ENCODE results near the gene AFAP1L1.
"Not testable (repeated sequence)": the region's sequence is repeated elsewhere in the genome, so short reads cannot be mapped to it uniquely, and the experiment has no call there.

Gene AFAP1L1

DNA sequence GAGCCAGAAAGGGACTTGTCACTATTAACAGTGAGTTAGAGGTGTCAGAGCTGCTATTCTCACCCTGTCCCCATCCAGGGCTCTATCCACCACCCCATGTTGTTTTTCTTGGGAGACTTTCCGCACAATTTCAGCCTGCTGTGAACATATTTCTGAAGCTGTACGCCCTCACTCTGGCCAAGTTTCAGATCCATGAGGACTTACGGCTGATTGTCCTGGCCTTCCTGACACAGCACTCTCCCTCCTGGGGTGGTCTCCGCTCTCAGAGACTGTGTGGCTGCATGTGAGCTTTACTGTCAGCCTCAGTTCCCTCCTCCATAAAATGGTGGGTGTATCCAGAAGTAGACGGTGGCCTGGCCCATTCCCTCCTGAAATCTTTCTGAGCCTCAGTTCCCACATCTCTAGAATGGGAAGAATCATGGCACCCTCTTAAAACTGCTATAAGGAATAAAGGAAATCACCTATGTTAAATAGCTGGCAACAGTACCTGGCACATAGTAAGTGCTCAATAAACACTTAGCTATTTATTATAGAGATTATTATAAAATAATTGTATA, 108.2 kb downstream of the AFAP1L1 start:
- no peak overlapping the region for H3K4me3 ChIP-seq (ENCODE audit: low read length)
- TF ChIP-seq ZNF274 (IDR thresholded peaks at IDR 0.05; ENCODE audit: low read depth, low read length) = no peak

DNA sequence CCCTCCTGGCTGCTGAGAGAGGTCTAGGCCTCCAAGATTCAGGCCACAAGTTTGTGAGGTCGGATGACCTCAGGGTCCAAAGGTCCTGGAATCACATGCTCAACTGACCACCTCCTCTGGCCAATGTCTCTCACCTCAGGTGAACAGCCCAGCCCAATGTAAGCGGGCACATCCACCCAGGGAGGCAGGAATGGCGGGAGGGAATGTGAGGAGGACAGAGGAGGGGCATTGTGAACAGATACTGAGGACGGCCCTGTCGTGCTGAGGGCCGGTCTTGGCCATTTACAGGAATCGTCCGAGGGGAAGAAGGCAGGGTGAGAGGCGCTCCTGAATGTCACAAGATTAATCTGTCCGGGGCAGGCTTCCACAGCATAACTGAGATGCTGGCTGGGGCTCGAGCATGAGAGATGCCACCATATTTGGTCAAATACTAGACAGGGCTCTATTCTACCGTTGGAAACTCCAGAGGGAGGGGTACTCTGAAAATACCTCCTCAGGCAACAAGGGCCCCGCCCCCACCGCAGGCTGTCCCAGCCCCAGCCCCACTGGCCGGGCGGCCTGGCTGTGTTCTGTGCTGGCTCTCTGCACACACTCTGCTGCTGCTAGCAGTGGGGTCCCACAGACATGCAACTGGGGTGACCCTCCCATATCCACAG, 108.9 kb downstream of the AFAP1L1 start:
- no peak overlapping the region for H3K4me3 ChIP-seq (ENCODE audit: low read length)
- TF ChIP-seq ZNF274 (IDR thresholded peaks at IDR 0.05; ENCODE audit: low read depth, low read length) = no peak

DNA sequence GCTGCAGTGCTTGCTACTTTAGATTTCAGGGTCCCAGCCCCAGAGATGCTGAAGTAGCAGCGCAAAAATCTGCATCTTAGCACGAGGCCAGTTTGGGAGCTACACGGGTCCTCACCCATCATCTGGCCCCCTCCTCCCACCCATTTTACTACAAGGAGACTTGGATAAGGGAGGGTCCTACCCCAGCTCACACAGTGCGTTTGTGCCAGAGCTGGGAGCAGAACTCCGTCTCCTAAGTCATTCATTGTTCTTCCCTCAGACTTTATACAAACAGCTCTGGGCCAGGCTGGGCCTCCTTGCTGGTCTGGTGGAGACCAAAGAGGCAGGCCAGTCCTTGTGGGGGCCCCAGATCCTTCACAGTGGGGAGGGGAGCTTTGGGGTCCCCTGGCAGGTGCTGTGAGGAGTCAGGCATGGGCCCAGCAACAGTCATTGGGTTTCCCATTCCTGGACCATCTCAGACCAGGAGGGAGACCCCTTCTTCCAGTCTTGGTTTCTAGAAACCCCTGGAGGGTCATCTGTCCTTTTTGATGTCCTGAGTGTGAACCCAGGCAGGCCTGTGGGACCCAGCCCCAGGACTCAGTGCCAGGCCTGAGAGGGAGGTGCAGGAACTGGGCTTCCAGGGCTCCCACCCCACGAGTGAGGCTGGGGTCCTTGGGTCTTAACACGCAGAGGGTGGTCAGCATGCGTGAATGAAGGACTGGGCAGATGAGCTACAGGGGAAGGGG, 109.8 kb downstream of the AFAP1L1 start:
- no peak overlapping the region for H3K4me3 ChIP-seq (ENCODE audit: low read length)
- no peak for TF ChIP-seq ZNF274 (IDR thresholded peaks at IDR 0.05; ENCODE audit: low read depth, low read length)

DNA sequence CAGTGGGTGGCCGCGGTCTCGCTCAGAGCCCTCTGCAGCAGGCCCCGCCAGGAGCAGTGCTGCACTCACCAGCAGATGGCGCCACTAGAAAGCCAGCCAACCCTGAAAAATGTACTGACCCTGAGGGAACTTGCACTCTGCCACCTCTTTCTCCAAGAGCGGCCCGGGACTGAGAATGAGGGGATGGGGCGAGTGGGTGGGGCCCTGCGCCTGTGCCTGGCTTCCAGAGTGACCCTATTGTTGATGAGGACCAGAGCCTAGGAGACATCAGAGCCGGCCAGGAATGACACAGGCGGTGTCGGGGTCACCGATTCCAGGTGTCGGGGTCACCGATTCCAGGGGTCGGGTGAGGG, 110.3 kb downstream of the AFAP1L1 start:
- no peak for TF ChIP-seq ZNF274 (IDR thresholded peaks at IDR 0.05; ENCODE audit: low read depth, low read length)
- no peak overlapping the region for H3K4me3 ChIP-seq (ENCODE audit: low read length)

DNA sequence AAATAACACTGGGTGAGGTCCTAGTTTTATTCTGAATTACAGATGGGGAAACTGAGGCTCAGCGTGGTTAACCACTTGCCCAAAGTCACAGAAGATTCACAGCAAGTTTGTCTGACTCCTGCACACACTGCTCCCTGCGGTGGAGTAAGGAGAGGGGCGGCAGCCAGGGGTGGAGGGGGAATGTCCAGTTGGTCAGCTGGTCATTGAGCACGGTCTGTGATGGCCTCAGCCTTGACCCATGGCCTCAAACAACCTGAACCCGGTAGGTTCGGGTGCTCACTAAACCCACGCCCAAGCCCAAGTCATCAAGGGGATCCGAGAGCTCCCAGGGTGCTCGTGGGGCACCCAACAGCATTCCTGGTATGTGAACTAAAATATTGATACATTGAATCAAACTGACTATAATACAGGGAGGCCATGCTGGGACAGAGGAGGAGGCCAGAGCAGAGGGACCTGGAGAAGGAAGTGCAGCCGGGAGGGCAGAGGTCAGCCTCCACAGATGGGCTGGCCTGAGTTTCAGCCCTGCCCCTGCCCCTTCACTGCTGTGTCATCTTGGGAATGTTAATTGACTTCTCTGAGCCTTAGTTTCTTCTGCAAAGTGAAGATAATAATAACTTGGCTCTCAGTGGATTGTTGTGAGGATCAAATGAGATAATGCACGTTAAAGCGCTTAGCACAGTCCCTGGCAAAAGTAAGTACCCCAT, 111.0 kb downstream of the AFAP1L1 start:
- H3K4me3 ChIP-seq (ENCODE audit: low read length) = no peak overlapping the region
- TF ChIP-seq ZNF274 (IDR thresholded peaks at IDR 0.05; ENCODE audit: low read depth, low read length) = no peak

DNA sequence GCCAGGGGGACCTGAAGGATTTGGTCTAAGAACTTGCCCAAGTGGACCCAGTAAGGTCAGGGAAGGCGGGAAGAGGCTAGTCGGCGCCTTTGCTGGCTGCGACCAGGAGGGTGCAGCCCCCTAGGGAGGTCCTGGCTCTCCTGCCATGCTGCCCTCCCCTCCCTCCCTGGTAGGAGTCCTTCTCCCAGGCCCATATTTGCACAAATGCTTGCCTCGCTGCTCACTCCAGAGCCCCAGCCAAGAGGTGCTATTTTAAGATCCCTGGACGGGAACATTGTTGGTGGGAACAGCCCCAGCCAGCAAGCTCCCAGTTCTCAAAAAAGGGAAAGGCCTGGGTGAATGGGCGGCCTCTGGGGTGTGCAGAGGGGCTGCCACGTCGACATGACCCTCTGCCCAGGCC, 111.7 kb downstream of the AFAP1L1 start:
- H3K4me3 ChIP-seq (ENCODE audit: low read length) = no peak overlapping the region
- no peak for TF ChIP-seq ZNF274 (IDR thresholded peaks at IDR 0.05; ENCODE audit: low read depth, low read length)

DNA sequence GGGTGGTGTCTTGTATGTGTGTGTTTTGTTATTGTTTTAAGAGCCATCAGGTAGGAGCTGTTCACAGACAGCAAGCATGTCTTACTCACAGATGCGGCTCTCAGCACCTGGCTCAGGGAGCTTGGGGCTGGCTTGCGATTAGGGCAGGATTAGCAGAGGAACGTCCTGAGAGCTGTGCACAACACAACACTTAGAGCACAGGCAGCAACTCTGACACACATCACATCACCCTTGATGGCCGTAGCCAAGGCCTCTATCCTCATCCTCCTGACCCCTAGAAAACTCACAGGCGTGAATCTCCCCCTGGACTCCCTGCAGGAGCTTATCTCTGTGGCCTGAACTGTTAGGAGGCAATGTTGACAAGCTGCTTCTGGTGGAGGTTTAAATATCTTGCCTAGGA, 114.5 kb downstream of the AFAP1L1 start:
- no peak for TF ChIP-seq ZNF274 (IDR thresholded peaks at IDR 0.05; ENCODE audit: low read depth, low read length)

DNA sequence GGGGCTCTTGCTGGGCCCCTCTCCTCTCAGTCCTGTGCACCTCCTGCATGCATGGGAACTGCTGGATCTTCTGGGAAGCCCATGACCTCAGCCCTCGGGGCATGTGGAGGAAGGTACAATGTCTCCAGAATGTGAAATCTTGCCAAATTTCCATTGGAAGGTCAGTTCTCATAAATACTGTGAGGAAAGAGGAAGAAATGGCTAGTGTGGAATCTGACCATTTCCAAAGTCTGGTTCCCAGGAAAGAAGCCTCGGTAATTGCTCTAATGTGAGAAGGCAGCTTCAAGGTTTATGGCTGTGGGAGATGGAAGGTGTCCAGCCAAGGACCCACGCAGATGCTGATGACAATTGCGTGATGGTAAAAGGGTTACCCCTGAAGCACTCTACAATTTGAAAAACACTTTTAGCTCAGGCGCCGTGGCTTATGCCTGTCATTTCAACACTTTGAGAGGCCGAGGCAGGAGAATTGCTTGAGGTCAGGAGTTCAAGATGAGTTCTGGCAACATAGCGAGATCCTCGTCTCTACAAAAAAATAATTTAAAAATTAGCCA, 115.5 kb downstream of the AFAP1L1 start:
- no peak for TF ChIP-seq ZNF274 (IDR thresholded peaks at IDR 0.05; ENCODE audit: low read depth, low read length)
- no peak overlapping the region for H3K4me3 ChIP-seq (ENCODE audit: low read length)

More for the DNA sequence above, 114.5 kb downstream of the AFAP1L1 start:
- H3K4me3 ChIP-seq (ENCODE audit: low read length) = no peak overlapping the region

DNA sequence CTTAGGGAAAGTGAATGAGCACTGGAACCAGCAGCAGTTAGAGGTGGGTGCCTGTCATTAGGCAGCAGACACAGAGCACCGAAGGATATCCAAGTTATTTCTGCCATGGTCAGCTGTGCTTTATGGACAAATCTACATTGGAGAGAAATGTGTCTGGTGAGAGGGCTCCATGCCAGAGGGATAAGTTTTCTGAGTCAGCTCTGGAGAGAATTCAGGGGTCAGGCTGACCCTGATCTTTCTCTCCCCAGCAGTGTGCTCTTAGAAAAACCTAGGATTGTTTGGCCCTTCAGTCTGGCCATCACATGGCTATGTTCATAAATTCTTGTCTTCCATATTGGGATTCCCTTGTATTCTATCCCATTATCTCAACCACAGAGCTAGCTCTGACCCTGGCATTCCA, 116.3 kb downstream of the AFAP1L1 start:
- H3K4me3 ChIP-seq (ENCODE audit: low read length) = no peak overlapping the region
- no peak for TF ChIP-seq ZNF274 (IDR thresholded peaks at IDR 0.05; ENCODE audit: low read depth, low read length)

DNA sequence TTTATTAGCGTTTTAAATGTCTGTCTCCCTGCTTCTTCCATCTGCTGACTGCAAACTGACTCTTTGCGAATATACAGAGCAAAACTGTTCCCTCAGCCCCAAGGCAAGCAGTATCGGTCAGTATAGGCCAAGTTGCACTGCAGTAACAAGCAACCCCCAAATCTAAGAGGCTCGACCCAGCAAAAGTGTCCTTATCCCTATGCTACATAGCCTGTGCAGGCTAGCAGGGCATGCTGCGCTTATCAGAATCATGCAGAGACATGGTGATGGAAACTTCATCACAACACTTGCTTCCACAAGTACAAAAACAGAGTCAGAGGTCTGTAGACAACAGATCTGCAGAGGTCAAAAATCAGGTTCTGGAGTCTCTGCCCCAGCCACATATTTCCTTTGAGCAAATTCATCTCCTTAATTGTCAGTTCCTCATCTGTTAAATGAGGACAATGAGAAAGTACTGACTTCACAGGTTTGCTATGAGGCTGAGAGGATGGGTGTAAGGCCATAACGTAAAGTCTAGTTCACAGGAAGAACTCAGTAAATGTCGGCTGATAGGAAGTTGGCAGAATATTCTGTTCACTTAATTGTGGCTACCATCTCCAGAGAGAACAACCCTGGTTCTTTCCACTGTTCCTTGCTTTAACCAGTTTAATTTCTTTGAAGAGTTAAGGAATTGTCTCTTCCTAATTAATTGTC, 117.0 kb downstream of the AFAP1L1 start:
- no peak for TF ChIP-seq ZNF274 (IDR thresholded peaks at IDR 0.05; ENCODE audit: low read depth, low read length)
- no peak overlapping the region for H3K4me3 ChIP-seq (ENCODE audit: low read length)

DNA sequence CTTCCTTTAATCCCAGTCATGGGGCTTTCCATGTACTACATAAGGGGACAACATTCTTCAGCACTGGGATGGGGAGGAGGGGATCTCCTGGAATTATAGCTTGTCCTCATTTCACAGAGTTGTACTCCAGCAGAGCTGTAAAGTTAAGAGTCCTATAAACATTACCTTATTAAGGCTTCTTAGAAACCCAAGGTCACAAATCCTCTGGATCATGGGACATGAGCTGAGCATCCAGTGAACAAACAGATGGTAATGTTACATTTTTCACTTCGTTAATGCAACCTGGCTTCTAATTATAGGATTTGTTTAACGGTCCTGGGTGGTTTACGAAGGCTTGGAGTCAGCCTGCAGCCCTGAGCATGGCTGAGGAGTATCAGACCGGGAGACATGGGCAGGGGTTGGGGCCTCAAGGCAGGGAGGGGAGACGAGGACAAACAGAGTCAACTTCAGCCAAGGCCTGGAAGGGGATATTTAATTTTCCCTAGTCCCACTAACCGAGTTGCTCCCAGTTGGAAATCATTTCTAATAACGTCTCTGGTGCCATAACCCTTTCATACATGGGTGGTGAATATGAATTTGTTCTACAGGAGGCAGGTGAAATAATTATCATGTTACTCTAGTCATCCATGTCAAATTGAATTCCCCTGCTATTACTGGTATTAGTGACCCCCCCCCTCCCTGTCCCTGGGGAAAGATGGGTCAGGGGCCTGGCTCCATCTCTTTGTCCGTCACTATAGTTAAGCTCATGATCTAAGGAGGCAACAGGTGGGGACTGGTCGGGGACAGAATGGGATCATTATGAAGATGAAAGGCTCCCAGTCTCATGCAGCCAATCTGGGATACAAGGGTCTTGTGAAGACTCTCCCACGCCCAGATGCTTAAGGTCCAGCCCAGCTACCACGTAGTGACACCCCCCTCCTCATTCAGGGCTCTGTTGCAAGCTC, 118.2 kb downstream of the AFAP1L1 start:
- H3K4me3 ChIP-seq (ENCODE audit: low read length) = no peak overlapping the region
- no peak for TF ChIP-seq ZNF274 (IDR thresholded peaks at IDR 0.05; ENCODE audit: low read depth, low read length)

DNA sequence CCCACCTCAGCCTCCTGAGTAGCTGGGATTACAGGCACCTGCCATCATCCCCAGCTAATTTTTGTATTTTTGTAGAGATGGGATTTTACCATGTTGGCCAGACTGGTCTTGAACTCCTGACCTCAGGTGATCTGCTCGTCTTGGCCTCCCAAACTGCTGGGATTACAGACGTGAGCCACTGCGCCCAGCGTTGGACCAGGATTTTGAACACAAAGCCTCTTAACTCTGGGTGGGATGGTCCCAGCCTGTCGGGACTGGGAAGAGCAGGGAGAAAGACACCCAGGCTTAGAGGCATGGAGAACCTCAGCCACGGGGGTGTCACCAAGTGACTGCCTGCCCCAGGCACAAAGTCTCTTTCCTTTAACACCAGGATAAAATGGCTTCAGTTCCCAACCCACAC, 119.4 kb downstream of the AFAP1L1 start:
- H3K4me3 ChIP-seq (ENCODE audit: low read length) = not testable (repeated sequence)
